HG02759 (cell line): ENCODE measurements around the gene GHRL.
"Not testable (repeated sequence)": the region's sequence is repeated elsewhere in the genome, so short reads cannot be mapped to it uniquely, and the experiment has no call there.

Experiments
- ATAC-seq: cut with Tn5 transposase; IDR thresholded peaks from one replicate; pipeline ENCODE4 v1.9.1; 2021; ENCODE audit warnings: mild to moderate bottlenecking, moderate library complexity; ENCODE audit not compliant: unreplicated experiment

The GHRL gene

GRCh38 chr3:10278501-10278900 lies 14.2 kb downstream of the GHRL start:
- ATAC-seq, result no peak

- no peak for ATAC-seq
Observed at GRCh38 chr3:10277115-10277625, 15.6 kb downstream of the GHRL start.

- no peak for ATAC-seq
Observed at GRCh38 chr3:10274601-10275000, 18.1 kb downstream of the GHRL start.

GRCh38 chr3:10273702-10274305 lies 18.9 kb downstream of the GHRL start:
- no peak for ATAC-seq

GRCh38 chr3:10272977-10273376 lies 19.8 kb downstream of the GHRL start:
- no peak for ATAC-seq

GRCh38 chr3:10272476-10272875 lies 20.3 kb downstream of the GHRL start:
- not testable (repeated sequence) for ATAC-seq

GRCh38 chr3:10269443-10269842 lies 23.3 kb downstream of the GHRL start:
- no peak for ATAC-seq

GRCh38 chr3:10268930-10269329 lies 23.8 kb downstream of the GHRL start:
- no peak for ATAC-seq

- no peak for ATAC-seq
Observed at GRCh38 chr3:10268116-10268515, 24.6 kb downstream of the GHRL start.

- ATAC-seq, result not testable (repeated sequence)
Observed at GRCh38 chr3:10266936-10267335, 25.8 kb downstream of the GHRL start.

GRCh38 chr3:10265833-10266232 lies 26.9 kb downstream of the GHRL start:
- no peak for ATAC-seq

- no peak for ATAC-seq
Observed at GRCh38 chr3:10263646-10264363, 28.9 kb downstream of the GHRL start.

- ATAC-seq, result no peak
Observed at GRCh38 chr3:10262027-10262426, 30.7 kb downstream of the GHRL start.

GRCh38 chr3:10260211-10260701 lies 32.5 kb downstream of the GHRL start:
- no peak for ATAC-seq

GRCh38 chr3:10259798-10260197 lies 32.9 kb downstream of the GHRL start:
- no peak for ATAC-seq

GRCh38 chr3:10259036-10259435 lies 33.7 kb downstream of the GHRL start:
- no peak for ATAC-seq

GRCh38 chr3:10255835-10256234 lies 36.9 kb downstream of the GHRL start:
- ATAC-seq, result no peak

- no peak for ATAC-seq
Observed at GRCh38 chr3:10253731-10254130, 39.0 kb downstream of the GHRL start.

- ATAC-seq, result no peak
Observed at GRCh38 chr3:10251006-10251405, 41.7 kb downstream of the GHRL start.

- ATAC-seq, result no peak
Observed at GRCh38 chr3:10249833-10250232, 42.9 kb downstream of the GHRL start.

- no peak for ATAC-seq
Observed at GRCh38 chr3:10248984-10249748, 43.6 kb downstream of the GHRL start.
